AG08396 (cell line): ENCODE measurements around the gene NMNAT2.

Experiments
- DNase-seq: peaks from one replicate; pipeline ENCODE4 v3.0.0; 2012; ENCODE audit warnings: low spot score, mixed read lengths

NMNAT2 gene

DNA sequence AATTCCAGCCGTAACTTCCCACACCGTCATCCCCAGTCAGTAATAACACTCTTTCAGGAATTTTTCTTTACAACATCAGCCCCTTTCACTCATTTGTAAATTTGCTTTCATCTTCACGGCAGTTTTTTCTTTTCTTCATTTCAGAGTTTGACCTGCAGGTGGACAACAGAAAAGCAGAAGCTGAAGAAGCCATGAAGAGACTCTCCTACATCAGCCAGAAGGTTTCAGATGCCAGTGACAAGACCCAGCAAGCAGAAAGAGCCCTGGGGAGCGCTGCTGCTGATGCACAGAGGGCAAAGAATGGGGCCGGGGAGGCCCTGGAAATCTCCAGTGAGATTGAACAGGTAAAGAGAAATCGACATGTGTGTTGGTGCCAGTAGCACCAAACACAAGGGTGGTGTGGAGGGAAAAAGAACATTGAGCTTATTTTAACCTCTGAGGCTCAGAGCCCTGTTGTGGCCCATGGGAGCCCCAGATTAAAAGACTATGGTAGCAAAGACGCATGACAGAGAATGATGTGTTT lies 178.9 kb downstream of the NMNAT2 start:
- no peak for DNase-seq

DNA sequence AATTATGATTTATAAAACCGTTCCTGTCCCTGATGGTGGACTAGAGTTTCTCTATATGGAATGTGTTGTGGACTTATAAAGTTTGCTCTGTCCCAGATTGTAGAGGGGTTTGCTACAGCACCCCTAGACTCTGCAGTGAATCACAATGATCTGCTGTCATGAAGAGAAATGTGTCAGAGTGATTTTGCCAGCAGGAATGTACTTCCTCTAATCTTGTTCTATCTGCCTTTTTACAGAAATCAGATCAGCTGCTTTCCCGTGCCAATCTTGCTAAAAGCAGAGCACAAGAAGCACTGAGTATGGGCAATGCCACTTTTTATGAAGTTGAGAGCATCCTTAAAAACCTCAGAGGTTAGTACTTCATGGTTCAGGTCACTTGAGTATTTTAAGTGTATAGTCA lies 180.1 kb downstream of the NMNAT2 start:
- no peak for DNase-seq

DNA sequence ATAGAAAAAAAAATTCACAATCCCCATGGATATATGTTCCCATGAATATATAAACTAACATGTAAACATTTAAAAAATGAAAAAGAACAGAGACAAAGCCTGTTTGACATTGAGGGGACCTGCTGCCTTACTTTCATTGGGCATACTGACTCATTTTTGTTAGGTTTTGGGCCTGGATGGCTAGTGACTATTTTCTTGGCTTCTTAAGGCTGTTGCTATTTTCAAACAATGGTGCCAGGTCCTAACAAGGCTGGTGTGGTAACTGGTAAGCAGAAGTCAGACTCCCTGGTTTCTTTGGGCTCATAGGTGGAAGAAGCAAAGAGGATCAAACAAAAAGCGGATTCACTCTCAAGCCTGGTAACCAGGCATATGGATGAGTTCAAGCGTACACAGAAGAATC lies 181.1 kb downstream of the NMNAT2 start:
- no peak for DNase-seq

DNA sequence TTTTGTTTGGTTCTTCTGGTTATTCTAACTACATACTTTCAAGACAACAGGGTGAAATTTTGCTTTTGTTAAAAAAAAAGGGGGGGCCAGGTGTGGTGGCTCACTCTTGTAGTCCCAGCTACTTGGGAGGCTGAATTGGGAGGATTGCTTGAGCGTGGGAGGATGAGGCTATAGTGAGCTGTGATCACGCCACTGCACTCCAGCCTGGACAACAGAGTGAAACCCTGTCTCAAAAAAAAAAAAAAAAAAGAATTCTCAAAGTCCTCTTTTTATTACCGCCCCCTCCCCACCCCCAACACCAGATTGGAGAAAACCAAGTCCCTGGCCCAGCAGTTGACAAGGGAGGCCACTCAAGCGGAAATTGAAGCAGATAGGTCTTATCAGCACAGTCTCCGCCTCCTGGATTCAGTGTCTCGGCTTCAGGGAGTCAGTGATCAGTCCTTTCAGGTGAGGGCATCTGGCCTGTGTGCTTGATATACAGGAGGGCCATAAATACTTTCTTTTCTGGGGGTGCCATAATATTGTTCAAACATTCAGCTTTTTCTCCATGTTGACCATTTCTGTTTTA lies 181.9 kb downstream of the NMNAT2 start:
- no peak for DNase-seq

DNA sequence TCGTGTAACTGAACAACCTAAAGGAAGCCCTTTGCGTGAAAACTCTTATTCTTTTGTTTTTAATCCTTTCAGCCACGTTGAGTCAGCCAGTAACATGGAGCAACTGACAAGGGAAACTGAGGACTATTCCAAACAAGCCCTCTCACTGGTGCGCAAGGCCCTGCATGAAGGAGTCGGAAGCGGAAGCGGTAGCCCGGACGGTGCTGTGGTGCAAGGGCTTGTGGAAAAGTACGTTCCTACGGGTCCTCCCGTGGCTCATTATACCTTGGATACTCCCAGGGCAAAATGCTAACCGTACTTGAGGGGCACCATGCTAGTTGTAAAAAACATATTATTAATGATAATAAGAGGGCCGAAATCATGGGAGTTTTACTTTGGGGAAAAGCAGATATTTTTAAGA lies 182.7 kb downstream of the NMNAT2 start:
- DNase-seq: no peak

DNA sequence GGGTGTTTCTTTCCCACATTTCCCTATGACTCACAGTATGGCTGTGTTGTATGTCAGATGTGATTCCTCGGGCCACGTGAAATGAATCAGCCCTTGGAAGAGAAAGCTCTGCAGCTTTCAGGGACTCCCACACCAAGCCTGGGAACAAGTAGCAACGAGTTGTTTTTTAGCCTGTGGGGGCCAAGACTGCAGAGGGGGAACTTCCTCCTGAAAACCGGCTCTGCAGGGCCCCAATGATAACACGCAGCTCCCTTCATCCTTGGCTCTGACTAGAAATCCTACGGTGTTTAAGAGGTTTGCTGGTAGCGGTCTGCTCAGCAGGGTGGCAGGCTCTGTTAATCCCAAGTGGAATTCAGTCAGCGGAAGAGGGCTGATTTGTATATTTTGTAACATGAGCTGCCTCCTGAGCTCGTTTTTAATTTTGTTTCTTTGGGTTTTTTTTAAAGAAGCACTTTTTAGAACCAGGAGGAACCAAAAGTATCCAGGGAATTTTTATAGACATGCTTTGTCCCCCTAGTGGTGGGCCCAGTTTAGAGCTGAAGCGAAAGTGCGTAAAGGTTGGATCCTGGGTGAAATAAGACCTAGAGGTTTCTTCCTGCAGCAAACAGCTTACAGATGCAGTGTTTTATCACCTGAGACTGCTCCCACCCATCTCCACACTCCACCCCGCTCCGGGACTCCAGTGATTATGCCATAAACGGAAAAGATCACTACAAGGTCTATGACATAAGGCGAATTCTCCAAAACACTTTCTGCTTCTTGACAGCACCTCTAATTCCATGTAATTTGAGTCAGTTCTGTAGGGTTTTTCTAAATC lies 183.3 kb downstream of the NMNAT2 start:
- DNase-seq: peak; percentile 85

DNA sequence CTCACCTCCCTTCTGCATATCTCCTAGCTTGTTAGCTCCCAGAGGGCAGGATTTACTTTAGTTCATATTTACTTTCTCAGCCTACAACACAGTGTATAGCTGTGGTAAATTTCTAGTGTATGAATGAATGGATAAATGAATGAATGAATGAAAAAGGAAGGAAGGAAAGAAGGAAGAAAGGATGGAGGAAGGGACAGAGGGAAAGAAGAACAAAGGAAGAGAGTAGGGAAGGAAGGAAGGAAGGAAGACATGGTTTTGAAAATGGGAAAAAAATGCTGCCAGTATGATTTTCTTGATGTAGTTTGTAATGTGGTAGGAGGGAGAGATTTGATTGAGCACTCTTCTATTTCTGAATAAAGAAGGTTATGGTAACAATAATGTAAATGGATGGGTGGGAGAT lies 185.1 kb downstream of the NMNAT2 start:
- no peak for DNase-seq

DNA sequence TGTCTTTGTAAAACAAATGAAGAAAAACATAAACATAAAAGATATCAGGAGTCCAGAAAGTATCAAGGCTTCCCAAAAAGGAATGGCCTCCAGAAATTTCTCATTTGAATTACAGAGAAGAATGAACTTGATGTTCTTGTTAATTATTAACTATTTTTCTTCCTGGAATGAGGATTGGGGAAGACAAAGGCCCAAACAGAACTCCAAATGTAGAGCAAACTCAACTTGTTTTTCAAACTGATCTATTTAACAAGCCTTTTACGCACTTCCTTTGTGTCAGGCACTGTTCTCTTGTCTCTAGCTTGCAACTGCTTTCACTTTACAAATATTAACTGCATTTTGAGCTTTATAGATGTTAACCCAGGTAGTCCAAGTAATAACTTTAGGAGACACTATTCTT lies 186.6 kb downstream of the NMNAT2 start:
- no peak for DNase-seq

DNA sequence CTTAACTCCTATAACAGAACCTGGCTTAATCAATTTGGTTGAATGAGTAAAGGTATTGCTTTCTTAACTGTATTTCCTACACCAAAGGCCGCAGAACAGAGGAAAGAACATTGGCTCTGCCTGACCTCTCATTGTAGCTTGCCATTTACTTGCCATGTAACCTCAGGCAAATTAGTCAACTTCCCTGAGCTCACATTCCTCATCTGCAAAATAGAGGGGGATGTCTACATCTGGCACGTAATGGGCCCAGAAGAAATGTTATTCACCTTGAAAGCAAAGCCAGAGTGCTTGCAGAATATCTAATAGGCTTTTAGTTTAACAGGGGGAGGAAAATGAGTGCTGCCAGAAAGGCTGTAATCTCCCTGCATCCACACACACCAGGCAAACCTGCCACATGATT lies 187.8 kb downstream of the NMNAT2 start:
- DNase-seq: no peak

DNA sequence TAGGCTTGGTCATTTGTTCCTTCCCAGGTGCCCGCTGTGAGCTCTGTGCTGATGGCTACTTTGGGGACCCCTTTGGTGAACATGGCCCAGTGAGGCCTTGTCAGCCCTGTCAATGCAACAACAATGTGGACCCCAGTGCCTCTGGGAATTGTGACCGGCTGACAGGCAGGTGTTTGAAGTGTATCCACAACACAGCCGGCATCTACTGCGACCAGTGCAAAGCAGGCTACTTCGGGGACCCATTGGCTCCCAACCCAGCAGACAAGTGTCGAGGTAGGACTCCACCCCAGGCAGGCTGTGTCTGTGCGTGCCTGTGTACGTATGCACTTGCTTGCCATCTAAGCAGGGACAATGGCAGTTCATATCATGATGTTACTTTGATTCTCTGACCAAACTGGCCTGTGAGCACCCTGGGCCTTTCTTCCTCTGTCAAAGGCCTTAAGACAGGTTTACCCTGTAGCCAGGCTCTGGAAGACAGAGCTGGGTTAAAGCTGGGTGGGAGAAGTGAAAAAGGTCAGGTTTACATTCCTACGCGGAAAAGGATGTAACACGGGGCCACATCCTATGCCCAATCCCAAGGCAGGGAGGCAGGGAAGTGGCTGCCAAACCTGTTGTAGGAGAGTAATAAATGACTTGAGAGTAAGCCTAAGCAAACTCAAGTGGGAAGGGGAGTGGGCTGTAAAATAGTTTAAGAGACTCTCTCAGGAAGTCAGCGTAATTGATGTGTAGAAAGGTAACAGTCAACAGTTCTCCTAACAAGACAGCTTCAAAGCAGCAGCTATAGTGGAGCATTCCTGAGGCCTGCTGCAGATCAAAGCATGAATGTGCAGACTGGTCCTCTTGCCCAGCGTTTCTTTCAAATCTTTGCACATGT lies 189.6 kb downstream of the NMNAT2 start:
- no peak for DNase-seq

DNA sequence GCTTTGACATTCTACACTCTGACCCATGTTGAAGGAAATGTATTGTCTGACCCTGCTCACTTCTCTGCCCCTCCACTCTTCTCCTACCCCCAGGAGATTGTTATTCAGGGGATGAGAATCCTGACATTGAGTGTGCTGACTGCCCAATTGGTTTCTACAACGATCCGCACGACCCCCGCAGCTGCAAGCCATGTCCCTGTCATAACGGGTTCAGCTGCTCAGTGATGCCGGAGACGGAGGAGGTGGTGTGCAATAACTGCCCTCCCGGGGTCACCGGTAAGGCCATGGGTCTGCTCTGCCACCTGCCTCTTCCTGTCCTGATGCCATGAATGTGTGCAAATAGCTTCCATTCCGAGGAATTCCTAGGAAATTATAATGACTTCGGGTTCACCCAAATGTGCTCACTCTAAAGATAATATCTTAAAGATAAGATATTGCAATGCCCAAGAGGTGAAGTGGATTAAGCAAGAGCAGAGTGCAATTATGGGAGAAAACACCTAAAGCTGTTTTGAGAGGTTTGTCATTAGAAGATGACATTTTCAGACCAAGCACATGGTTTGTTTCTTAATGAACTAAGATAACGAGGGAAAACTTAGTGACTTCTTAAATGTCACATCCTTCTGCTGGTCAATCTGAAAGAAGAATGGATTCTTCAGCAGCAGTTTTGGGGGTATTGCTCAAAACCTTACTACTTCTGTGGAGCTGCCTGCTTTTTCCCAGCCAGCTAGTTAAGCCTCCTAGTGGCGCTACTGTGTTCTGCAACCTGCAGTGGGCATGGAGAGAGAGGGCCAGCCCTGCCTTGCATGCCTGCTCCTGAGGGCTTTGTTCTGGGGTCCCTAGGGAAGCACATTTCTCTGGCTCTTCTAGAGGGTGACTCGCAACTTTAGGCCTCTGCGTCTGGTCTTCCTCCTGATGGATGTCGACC lies 190.5 kb downstream of the NMNAT2 start:
- DNase-seq: peak; percentile 61

DNA sequence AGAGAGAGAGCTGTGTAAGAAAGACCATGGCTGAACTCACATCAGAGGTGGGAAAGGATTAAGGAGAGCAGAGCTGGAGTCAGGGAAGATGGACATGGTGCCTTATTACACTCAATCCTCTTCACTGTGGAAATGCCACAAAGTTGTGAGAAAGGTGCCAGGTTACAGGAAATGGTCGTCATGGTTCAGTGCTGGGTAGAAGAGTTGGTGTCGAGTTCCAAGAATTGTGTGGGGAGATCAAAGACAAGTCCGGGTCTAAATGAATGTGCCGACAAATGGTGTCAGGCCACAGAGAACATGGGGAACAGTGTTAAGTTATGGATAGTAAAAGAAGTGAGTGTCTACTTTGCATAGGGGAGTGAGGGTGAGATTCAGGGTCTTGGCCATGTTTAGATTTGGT lies 191.2 kb downstream of the NMNAT2 start:
- DNase-seq: no peak

DNA sequence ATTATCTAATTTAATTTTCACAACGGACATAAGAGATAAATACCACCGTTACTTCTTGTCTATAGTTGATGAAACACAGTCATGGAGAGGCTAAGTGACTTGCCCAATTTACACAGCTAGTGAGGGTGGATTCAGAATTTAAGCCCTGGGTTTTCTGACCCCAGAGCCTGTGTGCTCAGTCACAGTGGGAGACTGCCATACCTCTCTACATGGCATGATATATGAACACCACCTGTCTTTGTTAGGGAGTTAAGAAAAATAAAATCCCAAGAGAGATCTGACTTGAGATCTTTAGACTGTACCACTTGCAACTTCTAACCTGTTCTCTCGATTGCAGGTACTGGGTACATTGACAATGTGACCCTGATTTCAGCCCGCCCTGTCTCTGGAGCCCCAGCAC lies 191.8 kb downstream of the NMNAT2 start:
- DNase-seq: no peak

DNA sequence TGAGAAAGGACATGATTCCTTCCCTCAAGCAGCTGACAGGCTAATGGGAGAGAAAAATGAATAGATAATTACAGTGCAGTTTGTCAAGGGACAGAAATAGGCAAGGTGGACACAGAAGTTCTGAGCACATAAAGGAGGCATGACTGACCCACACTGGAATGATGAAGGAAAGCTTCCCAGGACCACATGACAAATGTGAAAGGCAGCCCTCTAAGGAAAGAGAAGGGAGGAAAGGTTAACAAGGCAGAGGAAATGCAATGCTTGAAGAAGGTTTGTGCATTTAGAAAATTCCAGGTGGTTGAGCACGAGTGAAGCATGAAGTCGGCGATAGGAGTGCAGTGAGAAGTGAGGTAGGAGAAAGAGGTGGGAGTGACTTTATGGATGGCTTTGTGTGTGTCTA lies 194.7 kb downstream of the NMNAT2 start:
- no peak for DNase-seq

DNA sequence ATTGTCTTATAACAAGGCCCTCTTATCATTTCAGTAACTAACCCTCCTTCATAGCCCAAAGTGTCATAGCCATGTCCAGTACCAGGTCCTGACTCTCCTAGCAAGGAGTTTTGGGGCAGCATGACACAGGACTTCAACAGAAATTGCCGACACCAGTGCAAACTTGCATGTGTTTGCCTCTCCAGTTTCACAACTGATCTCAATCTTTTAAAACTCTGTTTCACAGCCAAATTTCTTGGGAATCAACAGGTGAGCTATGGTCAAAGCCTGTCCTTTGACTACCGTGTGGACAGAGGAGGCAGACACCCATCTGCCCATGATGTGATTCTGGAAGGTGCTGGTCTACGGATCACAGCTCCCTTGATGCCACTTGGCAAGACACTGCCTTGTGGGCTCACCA lies 195.3 kb downstream of the NMNAT2 start:
- no peak for DNase-seq

DNA sequence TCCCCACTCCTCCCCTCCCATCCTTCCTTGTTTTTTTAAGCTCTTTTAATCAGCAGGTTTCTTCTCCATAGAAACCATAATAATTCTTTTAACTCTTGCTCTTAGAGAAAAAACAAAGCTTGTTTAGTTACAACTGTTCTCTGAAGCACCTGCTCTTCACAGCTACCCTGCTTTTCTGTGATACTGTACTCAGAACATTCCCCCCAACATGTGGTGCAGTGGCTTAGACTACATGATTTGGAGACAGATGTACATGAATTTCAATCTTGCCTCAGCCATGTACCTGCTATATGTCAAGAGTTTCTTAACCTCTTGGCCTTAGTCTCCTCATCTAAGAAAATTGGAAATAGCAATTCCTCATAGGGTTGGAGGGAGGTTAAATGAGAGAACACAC lies 198.6 kb downstream of the NMNAT2 start:
- no peak for DNase-seq

DNA sequence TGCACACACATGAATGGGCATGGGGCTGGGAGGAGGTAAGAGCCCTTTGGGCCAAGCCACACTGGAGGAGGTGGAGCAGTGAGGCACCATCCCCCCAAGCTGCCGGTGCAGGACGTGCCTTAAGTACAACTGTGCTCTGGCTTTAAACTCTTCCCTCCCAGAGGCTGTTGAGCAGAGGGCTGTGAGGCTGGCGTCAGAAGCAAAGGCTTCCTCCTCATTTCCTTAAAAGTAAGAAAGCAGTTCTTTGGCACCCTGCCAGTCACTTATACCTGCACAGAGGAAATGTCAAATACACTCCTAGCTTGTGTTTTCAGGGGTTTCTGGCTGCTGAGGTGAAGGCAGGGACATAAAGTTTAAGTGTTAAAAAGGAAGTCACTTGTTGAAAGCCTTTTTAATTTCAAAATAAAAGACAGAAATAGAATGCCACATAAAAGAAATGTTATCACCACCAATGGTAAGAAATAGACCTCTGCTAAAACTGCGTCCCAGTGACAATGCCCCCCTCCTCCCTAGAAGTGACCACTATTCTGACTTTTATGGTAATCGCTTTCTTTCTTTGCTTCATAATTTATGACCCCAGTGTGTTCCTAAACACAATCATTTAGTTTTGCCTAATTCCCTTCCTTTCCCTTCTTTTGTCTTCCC lies 199.1 kb downstream of the NMNAT2 start:
- no peak for DNase-seq

DNA sequence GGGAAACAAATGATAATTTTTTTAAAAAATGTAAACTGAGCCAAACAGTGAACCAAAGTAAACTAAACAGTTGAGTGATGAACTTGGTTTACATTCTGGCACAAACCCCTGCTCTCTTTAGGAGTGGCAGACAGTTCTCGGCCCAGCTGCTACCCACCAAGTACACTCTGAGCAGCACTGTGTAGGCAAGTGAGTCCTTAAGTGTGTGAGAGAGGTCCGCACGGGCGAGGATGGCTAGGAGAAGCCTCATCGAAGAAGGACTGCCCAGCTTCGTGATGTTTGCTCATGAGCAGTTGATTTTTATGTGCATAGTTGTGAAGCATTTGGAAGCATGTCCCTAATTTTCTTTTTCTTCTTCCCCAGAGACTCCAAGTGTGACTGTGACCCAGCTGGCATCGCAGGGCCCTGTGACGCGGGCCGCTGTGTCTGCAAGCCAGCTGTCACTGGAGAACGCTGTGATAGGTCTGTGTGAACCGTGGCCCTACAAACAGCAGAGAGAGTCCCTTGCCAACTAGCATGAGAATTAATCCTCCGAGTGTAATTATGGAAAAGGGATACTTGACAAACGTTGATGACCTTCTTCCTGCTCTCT lies 200.1 kb downstream of the NMNAT2 start:
- no peak for DNase-seq

DNA sequence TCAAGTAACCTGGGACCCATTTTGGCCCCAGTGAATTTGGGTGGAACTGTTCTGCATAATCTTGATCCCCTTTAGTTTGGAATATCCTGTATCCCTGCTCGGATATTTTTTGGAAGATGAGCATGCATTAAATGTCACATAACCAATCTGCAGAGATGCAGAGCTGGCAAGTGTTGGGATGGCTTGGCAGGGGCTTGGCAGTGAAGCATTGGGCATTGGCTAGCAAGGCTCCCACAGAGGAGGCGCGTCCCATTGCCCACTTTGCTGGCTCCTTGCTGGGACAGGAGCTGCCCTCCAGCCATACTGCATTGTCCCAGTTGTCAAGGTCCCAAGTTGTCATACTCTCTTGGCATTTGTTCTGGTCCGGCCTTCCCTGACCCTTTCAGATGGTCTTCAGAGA lies 202.2 kb downstream of the NMNAT2 start:
- no peak for DNase-seq

DNA sequence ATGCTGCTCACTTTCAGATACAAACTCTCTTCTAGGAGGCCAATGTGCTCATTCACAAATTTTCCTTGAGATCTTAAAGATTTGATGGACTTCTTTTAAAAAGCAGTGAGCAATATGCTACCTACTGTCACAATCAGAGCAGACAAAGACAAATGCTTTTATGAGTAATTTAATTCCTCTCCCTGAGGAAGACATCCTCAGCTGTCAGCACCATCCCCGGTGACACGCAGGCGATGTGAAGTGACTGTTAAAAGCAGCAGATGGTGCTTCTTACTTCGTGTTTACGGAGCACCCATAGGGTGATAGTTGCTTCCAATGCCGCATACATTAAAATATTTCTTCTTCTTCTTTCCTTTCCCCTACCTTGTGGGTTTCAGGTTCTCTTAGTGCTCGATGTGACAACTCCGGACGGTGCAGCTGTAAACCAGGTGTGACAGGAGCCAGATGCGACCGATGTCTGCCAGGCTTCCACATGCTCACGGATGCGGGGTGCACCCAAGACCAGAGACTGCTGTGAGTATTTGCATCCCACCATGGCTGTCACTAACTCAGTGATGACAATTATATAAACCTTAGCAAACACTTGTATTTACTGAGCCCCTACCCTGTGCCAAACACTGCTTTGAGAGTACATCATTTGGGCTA lies 203.0 kb downstream of the NMNAT2 start:
- no peak for DNase-seq
